Measurements from ENCODE around the gene KDM4F. TPM values are rescaled to one million over a fixed set of nuclear protein-coding genes. Genes with fewer than 3 reads are reported as not detected.

Gene KDM4F
- total and polyA plus RNA-seq, 4 donors = not detected

DNA sequence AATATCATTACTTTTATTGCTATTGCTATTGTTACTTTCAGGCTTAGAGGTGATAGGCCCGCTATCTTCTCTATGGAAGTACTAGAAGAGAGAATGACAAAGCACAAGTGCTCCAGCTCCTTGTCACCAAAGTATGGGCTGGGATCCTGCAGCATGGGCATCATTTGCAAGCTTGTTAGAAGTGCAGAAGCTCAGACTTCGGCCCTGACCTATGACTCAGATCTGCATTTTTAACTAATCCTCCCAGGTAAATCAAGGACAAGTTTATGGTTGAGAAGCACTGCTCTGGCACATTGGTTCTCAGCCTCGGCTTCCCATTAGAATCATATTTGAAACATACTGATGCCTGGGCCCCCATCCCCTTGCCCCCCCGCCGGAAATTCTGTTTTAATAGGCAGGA, 31.8 kb downstream of the KDM4F start (continued):
- TF ChIP-seq, protein P1, sequence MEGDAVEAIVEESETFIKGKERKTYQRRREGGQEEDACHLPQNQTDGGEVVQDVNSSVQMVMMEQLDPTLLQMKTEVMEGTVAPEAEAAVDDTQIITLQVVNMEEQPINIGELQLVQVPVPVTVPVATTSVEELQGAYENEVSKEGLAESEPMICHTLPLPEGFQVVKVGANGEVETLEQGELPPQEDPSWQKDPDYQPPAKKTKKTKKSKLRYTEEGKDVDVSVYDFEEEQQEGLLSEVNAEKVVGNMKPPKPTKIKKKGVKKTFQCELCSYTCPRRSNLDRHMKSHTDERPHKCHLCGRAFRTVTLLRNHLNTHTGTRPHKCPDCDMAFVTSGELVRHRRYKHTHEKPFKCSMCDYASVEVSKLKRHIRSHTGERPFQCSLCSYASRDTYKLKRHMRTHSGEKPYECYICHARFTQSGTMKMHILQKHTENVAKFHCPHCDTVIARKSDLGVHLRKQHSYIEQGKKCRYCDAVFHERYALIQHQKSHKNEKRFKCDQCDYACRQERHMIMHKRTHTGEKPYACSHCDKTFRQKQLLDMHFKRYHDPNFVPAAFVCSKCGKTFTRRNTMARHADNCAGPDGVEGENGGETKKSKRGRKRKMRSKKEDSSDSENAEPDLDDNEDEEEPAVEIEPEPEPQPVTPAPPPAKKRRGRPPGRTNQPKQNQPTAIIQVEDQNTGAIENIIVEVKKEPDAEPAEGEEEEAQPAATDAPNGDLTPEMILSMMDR (IDR thresholded peaks at IDR 0.05; ENCODE audit: low read depth, low read length, missing input control) = no peak

DNA sequence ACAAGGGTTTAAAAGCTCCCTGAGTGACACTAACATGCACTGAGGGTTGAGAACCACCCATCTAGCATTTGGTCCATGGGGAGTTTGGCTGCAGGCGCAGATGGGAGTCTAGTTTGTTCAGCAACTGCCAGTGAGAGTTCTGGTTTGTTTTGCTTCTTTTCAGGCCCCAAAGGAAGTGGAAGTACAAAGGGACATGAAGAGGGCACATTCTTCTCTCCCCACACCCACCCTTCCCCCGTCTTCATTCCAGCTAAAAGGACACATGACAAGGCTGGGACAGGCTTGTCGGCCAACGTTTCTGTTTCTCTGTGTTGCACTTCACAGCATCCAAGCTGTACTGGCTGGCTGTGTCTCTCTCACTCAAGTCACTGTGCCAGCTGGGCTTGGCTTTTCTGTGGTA, 32.2 kb downstream of the KDM4F start:
- TF ChIP-seq EGR1 (IDR thresholded peaks at IDR 0.05; ENCODE audit: low read depth in 2 of 2) = no peak
- no peak for TF ChIP-seq HNF4A (conservative IDR thresholded peaks at IDR 0.05)
- TF ChIP-seq SP1 (IDR thresholded peaks at IDR 0.05) = peak; percentile 54
- peak; percentile 65 for TF ChIP-seq NR2F2 (IDR thresholded peaks at IDR 0.05)
- no peak for TF ChIP-seq YY1 (IDR thresholded peaks at IDR 0.05)
- no peak for TF ChIP-seq JUND (IDR thresholded peaks at IDR 0.05)
- no peak for TF ChIP-seq TAF1 (conservative IDR thresholded peaks at IDR 0.05)
- TF ChIP-seq, protein P2, sequence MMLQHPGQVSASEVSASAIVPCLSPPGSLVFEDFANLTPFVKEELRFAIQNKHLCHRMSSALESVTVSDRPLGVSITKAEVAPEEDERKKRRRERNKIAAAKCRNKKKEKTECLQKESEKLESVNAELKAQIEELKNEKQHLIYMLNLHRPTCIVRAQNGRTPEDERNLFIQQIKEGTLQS (IDR thresholded peaks at IDR 0.05) = no peak
- TF ChIP-seq RXRA (IDR thresholded peaks at IDR 0.05) = peak in 1 of 2 donors; percentile 6
- TF ChIP-seq FOXA2 (IDR thresholded peaks at IDR 0.05) = no peak
- Histone ChIP-seq H3K27ac (ENCODE audit: low read depth in 1 of 2, low read length in 2 of 2) (no peak overlapping the region), H3K4me3 (ENCODE audit: low read depth in 1 of 3, low read length in 3 of 3) (no peak overlapping the region), H3K9ac (ENCODE audit: low read depth in 1 of 2, low read length in 2 of 2) (no peak overlapping the region), H3K9me3 (ENCODE audit: control insufficient read depth in 4 of 4, low read length in 3 of 4) (no peaks in the 10 kb centered on the region), H3K4me1 (ENCODE audit: control insufficient read depth in 4 of 4, insufficient read depth in 4 of 4, low read length in 3 of 4) (no peaks in the 10 kb centered on the region), H3K27me3 (ENCODE audit: control insufficient read depth in 4 of 4, insufficient read depth in 4 of 4, low read length in 3 of 4) (no peaks in the 10 kb centered on the region), H3K36me3 (ENCODE audit: control insufficient read depth in 4 of 4, insufficient read depth in 3 of 4, low read depth in 1 of 4, low read length in 3 of 4) (no peaks in the 10 kb centered on the region)
- DNase-seq (ENCODE audit: low spot score) = no peak
- 56% methylated on average over 4 of the region's 4 CpGs for WGBS

DNA sequence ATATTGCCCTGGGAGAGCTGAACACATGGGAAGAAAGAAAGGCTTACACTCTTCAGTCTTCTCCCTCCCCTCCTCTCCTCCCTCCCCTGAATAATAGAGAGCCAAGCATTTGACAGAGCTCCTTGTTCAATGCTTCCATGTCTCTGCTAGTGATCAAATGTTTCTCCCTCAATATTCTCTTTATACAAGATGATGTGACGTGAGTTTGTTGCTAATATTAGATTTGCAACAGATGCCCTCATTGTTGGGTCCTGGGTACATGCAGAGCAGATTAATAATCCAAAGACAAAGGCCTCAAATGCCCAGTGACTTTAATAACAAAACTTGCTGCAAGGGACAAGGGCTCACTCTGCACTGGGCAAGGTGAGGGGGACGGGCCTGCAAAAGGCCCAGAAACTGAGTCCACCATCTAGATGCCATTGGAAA, 33.4 kb downstream of the KDM4F start:
- H3K4me3 ChIP-seq (ENCODE audit: low read depth in 1 of 3, low read length in 3 of 3) = no peak overlapping the region
- H3K9ac ChIP-seq (ENCODE audit: low read depth in 1 of 2, low read length in 2 of 2) = no peak overlapping the region
- no peak overlapping the region for H3K27ac ChIP-seq (ENCODE audit: low read depth in 1 of 2, low read length in 2 of 2)
- no peaks in the 10 kb centered on the region for H3K36me3 ChIP-seq (ENCODE audit: control insufficient read depth in 4 of 4, insufficient read depth in 3 of 4, low read depth in 1 of 4, low read length in 3 of 4)
- WGBS = 95% methylated on average over 2 of the region's 2 CpGs
- no peaks in the 10 kb centered on the region for H3K27me3 ChIP-seq (ENCODE audit: control insufficient read depth in 4 of 4, insufficient read depth in 4 of 4, low read length in 3 of 4)
- no peaks in the 10 kb centered on the region for H3K9me3 ChIP-seq (ENCODE audit: control insufficient read depth in 4 of 4, low read length in 3 of 4)
- DNase-seq (ENCODE audit: low spot score) = no peak
- TF ChIP-seq SP1 (IDR thresholded peaks at IDR 0.05) (no peak), RXRA (IDR thresholded peaks at IDR 0.05) (no peak), FOXA2 (IDR thresholded peaks at IDR 0.05) (no peak), HNF4A (conservative IDR thresholded peaks at IDR 0.05) (no peak), FOXA1 (IDR thresholded peaks at IDR 0.05) (no peak), JUND (IDR thresholded peaks at IDR 0.05) (no peak), RAD21 (IDR thresholded peaks at IDR 0.05) (no peak), NR2F2 (IDR thresholded peaks at IDR 0.05) (no peak), GABPA (IDR thresholded peaks at IDR 0.05 in 1 of 2, conservative IDR thresholded peaks at IDR 0.05 in 1 of 2) (no peak), YY1 (IDR thresholded peaks at IDR 0.05) (no peak)
- TF ChIP-seq, protein P3, sequence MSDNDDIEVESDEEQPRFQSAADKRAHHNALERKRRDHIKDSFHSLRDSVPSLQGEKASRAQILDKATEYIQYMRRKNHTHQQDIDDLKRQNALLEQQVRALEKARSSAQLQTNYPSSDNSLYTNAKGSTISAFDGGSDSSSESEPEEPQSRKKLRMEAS (IDR thresholded peaks at IDR 0.05) = no peak
- TF ChIP-seq, protein P4, sequence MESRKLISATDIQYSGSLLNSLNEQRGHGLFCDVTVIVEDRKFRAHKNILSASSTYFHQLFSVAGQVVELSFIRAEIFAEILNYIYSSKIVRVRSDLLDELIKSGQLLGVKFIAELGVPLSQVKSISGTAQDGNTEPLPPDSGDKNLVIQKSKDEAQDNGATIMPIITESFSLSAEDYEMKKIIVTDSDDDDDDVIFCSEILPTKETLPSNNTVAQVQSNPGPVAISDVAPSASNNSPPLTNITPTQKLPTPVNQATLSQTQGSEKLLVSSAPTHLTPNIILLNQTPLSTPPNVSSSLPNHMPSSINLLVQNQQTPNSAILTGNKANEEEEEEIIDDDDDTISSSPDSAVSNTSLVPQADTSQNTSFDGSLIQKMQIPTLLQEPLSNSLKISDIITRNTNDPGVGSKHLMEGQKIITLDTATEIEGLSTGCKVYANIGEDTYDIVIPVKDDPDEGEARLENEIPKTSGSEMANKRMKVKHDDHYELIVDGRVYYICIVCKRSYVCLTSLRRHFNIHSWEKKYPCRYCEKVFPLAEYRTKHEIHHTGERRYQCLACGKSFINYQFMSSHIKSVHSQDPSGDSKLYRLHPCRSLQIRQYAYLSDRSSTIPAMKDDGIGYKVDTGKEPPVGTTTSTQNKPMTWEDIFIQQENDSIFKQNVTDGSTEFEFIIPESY (IDR thresholded peaks at IDR 0.05) = no peak
- TF ChIP-seq, protein P1 (IDR thresholded peaks at IDR 0.05; ENCODE audit: low read depth, low read length, missing input control) = no peak
- TF ChIP-seq, protein P5, sequence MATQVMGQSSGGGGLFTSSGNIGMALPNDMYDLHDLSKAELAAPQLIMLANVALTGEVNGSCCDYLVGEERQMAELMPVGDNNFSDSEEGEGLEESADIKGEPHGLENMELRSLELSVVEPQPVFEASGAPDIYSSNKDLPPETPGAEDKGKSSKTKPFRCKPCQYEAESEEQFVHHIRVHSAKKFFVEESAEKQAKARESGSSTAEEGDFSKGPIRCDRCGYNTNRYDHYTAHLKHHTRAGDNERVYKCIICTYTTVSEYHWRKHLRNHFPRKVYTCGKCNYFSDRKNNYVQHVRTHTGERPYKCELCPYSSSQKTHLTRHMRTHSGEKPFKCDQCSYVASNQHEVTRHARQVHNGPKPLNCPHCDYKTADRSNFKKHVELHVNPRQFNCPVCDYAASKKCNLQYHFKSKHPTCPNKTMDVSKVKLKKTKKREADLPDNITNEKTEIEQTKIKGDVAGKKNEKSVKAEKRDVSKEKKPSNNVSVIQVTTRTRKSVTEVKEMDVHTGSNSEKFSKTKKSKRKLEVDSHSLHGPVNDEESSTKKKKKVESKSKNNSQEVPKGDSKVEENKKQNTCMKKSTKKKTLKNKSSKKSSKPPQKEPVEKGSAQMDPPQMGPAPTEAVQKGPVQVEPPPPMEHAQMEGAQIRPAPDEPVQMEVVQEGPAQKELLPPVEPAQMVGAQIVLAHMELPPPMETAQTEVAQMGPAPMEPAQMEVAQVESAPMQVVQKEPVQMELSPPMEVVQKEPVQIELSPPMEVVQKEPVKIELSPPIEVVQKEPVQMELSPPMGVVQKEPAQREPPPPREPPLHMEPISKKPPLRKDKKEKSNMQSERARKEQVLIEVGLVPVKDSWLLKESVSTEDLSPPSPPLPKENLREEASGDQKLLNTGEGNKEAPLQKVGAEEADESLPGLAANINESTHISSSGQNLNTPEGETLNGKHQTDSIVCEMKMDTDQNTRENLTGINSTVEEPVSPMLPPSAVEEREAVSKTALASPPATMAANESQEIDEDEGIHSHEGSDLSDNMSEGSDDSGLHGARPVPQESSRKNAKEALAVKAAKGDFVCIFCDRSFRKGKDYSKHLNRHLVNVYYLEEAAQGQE (IDR thresholded peaks at IDR 0.05) = no peak
- no peaks in the 10 kb centered on the region for H3K4me1 ChIP-seq (ENCODE audit: control insufficient read depth in 4 of 4, insufficient read depth in 4 of 4, low read length in 3 of 4)
